Measurements from ENCODE around the gene TMEFF2.

DNA sequence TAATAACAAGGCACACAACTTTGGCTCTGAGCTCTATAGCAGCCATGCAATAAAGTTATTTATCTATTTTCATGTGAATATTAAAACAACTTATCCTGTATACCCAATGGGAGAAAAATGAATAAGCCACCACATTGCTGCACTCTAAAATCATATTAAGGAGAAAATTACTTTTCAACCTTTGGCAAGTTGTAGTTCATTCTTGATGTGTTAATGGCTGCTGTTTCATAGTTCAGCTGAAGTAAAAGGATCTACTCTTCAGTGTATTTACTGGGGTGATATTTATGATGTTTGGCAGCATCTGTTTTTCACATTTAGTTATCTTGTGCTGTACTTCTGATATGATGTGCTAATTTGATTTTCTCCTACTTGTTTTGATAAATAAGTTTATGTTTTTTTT, 71.8 kb downstream of the TMEFF2 start:
- TF ChIP-seq GATA2 (IDR thresholded peaks at IDR 0.05; ENCODE audit: low read depth, low read length), result no peak
- no peak for TF ChIP-seq GATA3 (IDR thresholded peaks at IDR 0.05; ENCODE audit: low read depth, low read length)

Measured in SH-SY5Y (cell line).